ENCODE measurements around the gene FBXW12.

The FBXW12 gene

GRCh38 chr3:48432411-48433371 is 60.7 kb downstream of the FBXW12 start:
- DNase-seq (ENCODE audit: insufficient read length, low spot score) (no peak), FAIRE-seq (no peak)

DNA sequence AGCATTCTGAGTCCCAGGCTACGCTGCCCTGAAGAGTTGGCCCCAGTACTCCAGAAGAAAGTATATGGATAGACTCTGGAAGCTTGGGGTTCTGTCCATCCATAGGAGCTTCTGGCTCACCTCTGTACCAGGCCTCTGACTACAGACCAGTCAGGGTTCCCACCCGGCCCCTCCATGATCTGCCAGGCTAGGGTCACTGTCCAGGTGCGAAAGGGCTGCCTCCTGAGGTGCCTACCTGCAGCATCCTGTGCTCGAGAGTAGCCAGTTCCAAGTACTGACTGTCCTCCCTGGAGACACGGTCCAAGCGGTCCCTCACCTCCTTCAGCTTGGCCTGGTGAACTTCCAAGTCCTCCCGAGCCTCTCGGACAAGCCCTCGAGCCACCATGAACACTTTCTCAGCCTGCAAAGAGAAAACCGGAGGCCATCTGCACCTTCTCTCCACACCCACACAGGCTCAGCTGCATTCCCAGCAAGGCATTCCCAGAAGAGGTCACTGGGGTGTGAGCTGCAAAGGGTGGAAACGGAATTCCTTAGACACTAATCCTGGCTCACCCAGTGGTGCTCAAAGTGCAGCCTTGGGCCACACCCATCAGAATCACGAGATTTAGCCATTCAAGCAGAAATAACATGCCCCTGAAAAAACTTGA is 61.6 kb downstream of the FBXW12 start:
- no peak for FAIRE-seq
- no peak for DNase-seq (ENCODE audit: insufficient read length, low spot score)

DNA sequence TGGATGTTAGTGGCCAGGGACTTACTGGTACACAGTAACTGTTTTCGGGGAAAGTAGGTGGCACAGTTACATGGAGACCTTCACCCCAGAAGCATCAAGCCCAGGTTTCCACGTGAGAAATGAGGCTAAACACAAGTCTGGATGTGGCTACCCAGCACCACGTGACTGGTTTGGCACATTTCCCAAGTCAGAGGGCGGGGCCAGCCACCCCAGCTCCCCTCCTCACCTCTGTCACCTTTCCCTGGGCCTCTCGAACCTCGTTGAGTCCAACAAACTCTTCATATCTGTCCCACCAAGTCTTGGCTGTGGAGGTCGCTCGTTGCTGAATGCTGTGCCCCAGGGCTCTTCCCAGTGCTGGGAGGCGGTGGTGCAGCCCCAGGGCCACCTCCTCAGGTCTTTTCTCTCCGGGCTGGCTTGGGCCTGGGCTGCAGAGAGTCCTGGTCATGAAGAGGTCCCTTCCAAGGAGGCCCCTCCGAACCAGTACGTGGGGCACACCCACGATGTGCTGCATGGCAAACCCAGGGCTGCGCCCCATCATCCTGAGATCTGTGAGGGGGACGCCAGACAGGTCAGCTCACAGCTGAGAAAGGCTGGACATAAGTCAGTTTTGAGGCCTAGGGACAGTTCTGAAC is 62.7 kb downstream of the FBXW12 start:
- DNase-seq (ENCODE audit: insufficient read length, low spot score) (no peak), FAIRE-seq (no peak)

DNA sequence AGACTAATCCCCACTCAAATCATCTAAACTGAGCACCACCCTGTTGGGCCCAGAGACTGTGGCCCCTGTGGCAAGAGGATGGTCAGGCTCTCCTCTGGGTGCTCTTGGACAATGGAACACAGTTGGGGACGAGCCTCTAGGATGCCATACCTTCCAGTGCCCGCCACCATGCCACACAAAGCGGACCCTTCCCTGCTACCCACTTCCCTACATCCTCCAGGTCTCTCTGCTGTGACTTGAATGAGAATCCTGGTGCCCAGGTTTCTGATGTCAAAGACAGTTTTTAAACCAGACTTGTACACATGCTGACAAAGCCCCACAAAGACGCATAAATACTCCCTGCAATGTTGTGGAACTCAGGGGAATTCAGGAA is 63.2 kb downstream of the FBXW12 start:
- FAIRE-seq (no peak), DNase-seq (ENCODE audit: insufficient read length, low spot score) (no peak)

DNA sequence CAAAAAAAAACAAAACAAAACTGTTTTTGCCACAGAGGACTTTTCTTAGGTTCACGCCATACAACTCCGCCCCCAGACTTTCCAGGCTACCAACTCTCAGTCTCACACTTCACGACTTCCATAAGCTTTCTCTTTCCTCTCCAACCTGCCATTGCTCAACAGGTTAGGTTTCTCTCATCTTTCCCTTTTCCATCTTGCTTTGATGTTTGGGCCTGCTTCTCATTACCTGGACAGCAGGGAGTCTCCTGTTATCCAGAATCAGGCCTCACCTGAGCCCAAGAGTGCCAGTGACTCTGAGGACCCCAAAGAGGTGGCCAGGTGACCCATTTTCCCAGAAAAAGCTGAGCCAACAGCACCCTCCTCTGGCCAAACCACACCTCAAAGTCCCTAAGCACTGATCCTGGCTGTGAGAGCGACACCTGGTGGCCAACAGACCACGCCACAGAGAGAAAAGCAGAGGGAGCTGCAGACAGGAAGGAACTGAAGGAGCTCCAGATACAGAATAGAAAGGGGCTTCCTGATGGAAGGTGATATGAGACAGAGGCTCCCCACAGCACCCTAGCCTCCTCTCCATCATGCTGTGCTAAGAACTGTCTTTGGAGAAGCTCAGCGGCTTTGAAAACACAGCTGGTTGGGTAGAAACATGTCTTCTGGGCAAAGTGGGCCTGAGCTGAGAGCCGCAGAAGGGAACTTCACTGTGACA is 63.9 kb downstream of the FBXW12 start:
- FAIRE-seq = peak; percentile 95
- DNase-seq (ENCODE audit: insufficient read length, low spot score) = peak; percentile 73

DNA sequence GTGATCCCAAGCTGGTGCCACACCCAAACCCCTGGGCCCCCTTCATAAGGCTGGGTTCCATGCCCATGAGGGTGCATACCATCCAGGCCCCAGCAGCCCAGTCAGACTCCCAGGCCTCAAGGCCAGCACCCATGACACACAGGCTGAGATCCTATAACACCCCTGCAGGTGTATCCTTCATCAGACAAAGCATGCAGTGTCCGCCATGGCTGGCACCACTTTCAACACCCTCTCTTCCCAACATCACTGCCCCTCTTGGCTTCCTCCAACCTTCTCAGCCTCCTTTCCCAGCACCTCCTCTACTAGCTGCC is 64.4 kb downstream of the FBXW12 start:
- FAIRE-seq (no peak), DNase-seq (ENCODE audit: insufficient read length, low spot score) (no peak)

- FAIRE-seq (no peak), DNase-seq (ENCODE audit: insufficient read length, low spot score) (no peak)
Observed at GRCh38 chr3:48436855-48437254, 64.8 kb downstream of the FBXW12 start.

- no peak for FAIRE-seq
Observed at GRCh38 chr3:48437812-48438211, 65.8 kb downstream of the FBXW12 start.

DNA sequence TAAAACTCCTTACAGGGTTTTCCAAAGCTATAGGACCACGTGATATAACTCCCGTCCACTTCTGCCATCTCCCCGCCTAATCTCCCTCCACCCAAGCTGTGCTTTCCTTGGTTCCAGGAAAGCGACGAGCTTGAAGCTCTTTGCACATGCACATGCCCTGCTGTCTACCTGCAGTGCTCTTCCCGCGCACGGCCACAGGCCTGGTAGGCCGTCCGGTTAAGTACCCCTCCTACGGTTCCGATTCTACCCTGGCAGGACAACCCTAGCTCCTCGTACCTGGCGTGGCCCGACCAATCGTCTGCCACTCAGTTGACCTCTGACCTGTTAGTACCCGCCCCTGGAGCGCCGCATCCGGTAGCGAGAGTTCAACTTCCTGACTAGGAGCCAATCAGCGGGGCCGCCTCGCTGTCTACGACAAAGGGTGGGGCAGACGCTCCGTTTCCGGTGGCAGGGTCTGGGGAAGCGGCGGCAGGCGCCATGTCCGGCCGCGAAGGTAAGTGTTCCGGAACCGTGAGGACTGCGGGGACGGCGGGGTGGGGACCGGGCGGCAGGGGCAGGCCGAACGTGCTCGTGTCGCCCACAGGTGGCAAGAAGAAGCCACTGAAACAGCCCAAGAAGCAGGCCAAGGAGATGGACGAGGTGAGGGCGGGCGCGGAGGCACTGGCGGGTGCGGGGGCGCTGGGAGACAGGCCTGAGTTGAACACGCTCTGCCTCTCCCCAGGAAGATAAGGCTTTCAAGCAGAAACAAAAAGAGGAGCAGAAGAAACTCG is 68.0 kb downstream of the FBXW12 start, which contains the start of the genes CCDC51 and TMA7:
TSS of gene CCDC51 (minus strand) at position 300 of the 770 bp plus-strand sequence. CDS start 4,991 bp downstream, outside the sequence.
TSS of gene TMA7 (plus strand) at position 438 of the 770 bp plus-strand sequence. CDS start at position 478, 40 bp downstream.
- FAIRE-seq = peak; percentile 99

More at GRCh38 chr3:48437812-48438211, 65.8 kb downstream of the FBXW12 start:
- DNase-seq (ENCODE audit: insufficient read length, low spot score) = no peak

GRCh38 chr3:48440590-48440958 is 68.6 kb downstream of the FBXW12 start:
- peak; percentile 89 for FAIRE-seq
- no peak for DNase-seq (ENCODE audit: insufficient read length, low spot score)

More for the DNA sequence above, 68.0 kb downstream of the FBXW12 start, which contains the start of the genes CCDC51 and TMA7:
- peak; percentile 95 for DNase-seq (ENCODE audit: insufficient read length, low spot score)

DNA sequence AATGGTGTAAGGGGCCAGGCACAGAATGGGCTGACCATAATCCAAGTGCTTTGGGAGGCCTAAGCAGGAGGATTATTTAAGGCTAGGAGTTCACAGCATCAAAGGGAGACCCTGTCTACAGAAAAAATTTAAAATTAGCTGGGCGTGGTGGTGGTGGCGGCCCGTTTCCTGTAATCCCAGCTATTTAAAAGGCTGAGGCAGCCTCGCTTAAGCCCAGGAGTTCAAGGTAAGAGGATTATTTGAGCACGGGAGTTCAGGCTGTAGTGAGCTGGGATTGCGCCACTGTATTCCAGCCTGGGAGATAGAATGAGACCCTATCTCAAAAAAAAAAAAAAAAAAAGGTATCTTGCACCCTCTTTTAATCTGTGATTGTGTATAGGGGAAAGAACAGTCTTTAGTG is 69.9 kb downstream of the FBXW12 start:
- FAIRE-seq (no peak), DNase-seq (ENCODE audit: insufficient read length, low spot score) (no peak)

All from GM19239 (cell line).